ENCODE measurements around the gene PCAT7.
A peak's percentile ranks its signal among the peaks of the same experiment; 100 is the strongest.
"Not testable (repeated sequence)": the region's sequence is repeated elsewhere in the genome, so short reads cannot be mapped to it uniquely, and the experiment has no call there.

Gene PCAT7

DNA sequence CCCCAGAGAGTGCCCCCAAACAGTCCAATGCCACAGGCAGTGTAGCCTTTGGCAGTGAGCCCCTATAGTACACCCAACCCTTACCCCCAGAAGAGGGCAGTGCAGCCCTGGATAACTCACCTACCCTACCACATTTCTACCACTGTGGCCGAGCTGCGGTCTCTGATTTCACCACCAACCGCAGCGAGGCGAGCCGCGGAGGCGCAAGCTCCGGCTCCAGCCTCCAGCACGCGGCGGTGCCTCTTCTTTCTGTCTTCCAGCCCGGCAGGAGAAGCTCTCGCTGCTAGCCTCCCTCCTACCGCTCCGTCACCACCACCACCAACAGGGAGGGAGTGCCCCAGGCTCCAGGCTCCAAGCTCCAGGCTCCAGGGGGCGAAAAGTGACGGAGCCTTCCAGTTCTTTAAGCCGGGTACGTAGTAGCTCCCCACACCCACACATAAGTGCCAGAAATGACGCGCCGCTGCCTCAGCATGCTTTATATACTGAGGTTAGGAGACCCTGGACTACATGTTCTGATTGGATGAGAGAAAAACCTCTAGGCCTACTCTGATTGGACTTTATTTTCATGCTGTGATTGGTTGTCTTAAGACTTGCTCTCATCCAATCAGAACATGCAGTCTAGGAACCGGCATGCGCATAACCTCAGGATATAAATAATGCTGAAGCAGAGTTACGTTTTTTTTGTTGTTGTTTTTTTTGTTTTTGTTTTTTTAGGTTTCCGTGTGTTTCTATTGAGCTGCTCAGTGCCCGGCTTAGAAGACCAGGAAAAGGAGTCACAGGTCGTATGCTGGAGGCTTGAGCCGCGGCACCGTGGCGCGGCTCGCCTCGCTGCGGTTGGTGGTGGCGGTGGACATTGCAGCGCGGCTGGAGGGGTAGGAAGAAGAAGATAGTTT is at the start of gene PCAT7:
PCAT7 (plus strand) TSS at position 645 of the 893 bp plus-strand sequence.
- peak; percentile 83 for DNase-seq (ENCODE audit: low spot score)

DNA sequence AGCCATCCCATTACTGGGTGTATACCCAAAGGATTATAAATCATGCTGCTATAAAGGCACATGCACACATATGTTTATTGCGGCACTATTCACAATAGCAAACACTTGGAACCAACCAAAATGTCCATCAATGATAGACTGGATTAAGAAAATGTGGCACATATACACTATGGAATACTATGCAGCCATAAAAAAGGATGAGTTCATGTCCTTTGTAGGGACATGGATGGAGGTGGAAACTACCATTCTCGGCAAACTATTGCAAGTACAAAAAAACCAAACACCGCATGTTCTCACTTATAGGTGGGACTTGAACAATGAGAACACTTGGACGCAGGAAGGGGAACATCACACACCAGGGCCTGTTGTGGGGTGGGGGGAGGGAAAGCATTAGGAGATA is 48.5 kb upstream of the PCAT7 start:
- not testable (repeated sequence) for DNase-seq (ENCODE audit: low spot score)

DNA sequence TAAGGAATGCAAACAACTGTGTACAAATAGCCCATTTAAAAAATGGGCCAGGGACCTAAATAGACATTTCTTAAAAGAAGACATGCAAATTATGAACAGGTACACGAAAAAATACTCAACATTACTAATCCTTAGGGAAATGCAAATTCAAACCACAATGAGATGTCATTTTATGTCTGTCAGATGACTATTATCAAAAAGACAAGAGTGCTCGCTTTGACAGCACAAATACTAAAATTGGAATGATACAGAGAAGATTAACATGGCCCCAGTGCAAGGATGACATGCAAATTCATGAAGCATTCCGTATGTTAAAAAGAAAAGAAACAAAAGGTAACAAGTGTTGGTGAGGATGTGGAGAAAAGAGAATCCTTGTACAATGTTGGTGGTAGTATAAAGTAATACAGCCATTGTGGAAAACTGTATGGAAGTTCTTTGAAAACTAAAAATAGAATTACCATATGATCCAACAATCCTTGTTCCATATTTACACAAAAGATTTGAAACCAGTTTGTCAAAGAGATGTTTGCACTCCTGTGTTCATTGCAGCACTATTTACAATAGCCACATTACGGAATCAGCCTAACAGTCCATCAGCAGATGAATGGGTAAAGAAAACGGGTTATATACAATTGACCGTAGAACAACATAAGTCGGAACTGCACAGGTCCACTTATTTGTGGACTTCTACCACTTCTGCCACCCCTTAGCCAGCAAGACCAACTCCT is 47.2 kb upstream of the PCAT7 start:
- DNase-seq (ENCODE audit: low spot score): no peak

DNA sequence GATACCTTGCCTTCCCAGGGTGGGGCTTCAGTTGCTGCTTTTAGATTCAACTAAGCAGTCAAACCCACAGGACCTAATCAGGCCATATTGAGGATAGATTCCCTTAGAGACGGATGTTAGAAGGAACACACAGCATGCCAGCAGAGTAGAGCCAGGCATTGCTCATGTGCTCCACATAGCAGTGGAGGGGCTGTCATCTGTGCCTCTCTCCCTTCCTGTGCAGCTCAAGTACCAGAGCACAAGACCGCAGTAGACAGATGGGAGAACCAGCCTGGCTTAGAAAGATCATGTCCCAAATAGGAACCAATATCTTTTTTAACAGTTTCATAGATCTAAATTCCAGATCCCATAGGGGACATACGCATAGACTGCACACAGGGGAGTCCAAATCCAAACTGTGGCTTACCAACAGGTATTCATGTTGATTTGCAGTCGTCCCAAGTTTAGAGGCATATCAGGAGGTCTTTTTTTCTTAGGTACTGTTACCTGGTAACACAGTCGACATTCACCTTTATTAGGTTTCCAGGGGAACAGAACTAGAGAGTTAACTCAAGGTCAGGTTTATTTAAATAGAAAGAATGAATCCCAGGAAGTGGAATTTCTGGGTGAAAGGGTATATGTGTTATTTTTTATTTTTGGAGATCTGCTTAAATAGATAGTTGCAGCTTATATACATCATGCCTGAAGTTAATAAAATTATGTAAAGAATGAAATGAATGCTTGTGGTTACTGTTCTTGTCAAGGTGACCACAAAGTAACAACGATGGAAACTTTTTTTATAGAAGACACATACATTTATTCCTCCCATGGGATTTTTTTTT is 43.5 kb upstream of the PCAT7 start:
- no peak for DNase-seq (ENCODE audit: low spot score)

- no peak for DNase-seq (ENCODE audit: low spot score)
These were observed 43.0 kb upstream of the PCAT7 start for GRCh38 chr9:94511955-94512265.

GRCh38 chr9:94514722-94515121 is 40.2 kb upstream of the PCAT7 start:
- DNase-seq (ENCODE audit: low spot score): no peak

- no peak for DNase-seq (ENCODE audit: low spot score)
These were observed 37.6 kb upstream of the PCAT7 start for GRCh38 chr9:94517254-94517653.

GRCh38 chr9:94525396-94526035 is 29.4 kb upstream of the PCAT7 start:
- no peak for DNase-seq (ENCODE audit: low spot score)

DNA sequence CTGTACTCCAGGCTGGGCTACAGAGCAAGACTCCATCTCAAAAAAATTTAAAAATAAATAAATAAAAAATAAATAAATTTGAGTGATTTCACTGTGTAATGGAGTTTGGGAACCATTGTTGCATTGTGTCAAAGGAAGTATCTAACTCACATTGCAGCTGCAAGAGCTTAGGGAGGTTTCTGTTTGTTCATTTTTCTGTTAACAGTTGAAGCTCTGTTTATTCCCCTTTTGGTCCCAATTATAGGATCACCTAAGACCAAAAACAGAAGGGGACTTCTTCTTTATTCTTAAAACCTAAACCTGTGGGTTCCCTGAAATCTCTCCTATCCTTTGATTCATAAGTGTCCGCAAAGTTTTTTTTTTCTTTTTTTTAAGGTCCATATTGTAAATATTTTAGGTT is 28.6 kb upstream of the PCAT7 start:
- no peak for DNase-seq (ENCODE audit: low spot score)

DNA sequence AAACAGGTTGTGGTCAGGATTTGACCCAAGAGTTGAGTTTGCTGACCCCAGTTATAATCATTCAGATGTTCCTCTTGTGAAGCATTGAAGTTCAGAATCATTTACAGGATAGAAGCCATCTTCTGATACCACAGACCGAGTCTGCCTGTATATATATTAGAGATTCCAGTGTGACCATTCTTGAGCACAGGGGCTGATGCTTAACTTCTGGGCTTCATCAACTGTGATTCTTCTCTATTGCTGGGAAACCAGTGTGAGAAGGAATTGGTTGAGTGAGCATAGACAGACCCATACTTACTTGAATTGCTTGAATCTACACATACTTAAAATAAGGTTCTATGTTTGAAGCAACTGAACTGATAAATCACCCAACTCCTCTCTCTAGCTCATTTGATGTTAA is 27.9 kb upstream of the PCAT7 start:
- no peak for DNase-seq (ENCODE audit: low spot score)

DNA sequence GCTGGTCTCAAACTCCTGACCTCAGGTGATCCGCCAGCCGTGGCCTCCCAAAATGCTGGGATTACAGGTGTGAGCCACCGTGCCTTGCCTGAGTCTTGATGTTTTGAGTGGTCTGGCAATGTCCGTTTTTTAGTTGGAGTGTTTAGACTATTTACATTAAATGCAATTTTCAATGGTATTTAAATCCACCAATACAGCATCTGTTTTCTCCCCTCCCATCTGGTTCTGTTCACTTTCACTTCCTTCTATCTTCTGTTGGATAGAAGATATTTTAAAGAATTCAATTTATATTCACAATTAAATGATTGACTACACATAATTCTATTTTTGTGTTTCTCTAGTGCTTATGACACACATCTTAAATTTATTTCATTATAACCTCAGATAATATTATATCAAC is 26.0 kb upstream of the PCAT7 start:
- DNase-seq (ENCODE audit: low spot score): no peak

DNA sequence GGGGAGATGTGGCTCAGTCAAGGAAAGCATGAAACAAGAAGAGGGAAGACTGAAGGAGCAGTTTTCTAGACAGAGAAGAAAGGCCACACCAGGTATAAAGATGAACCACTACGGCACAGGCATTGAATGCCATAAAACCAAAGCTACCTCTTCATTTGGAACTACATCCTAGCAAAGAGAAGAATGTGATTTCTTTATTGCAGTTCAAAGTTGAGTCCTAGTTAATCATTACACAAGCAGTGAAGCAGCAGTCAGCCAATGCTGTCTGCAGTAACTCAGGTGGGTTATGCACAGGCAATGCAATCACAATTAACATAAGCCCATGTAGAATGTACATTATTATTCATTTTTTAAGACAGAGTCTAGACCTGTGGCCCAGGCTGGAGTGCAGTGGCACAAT is 21.7 kb upstream of the PCAT7 start:
- no peak for DNase-seq (ENCODE audit: low spot score)

GRCh38 chr9:94533601-94534000 is 21.3 kb upstream of the PCAT7 start:
- no peak for DNase-seq (ENCODE audit: low spot score)

- no peak for DNase-seq (ENCODE audit: low spot score)
These were observed 20.0 kb upstream of the PCAT7 start for GRCh38 chr9:94534901-94535300.

GRCh38 chr9:94538908-94539307 is 16.0 kb upstream of the PCAT7 start:
- no peak for DNase-seq (ENCODE audit: low spot score)

GRCh38 chr9:94544335-94544734 is 10.5 kb upstream of the PCAT7 start:
- not testable (repeated sequence) for DNase-seq (ENCODE audit: low spot score)

DNA sequence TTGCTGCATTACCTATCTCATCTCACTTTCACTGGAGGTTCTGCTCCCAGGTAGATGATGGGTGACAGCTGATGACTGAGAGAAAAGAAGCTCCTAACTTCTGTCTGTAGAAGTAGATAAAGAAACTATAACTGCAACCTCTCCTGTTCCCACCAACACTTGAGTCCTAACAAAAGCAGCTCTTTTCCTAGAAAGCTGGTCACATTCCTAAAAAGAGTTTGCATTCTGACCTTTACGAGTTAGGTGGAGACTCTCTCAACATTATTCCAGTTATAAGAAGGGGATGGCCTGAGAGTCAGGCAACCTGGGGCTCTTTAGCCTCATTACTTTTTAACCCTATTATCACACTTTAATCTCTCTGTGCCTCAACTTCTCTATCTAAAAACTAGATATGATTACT is 8.9 kb upstream of the PCAT7 start:
- no peak for DNase-seq (ENCODE audit: low spot score)

- DNase-seq (ENCODE audit: low spot score): no peak
These were observed 1.6 kb upstream of the PCAT7 start for GRCh38 chr9:94553029-94553938.

DNA sequence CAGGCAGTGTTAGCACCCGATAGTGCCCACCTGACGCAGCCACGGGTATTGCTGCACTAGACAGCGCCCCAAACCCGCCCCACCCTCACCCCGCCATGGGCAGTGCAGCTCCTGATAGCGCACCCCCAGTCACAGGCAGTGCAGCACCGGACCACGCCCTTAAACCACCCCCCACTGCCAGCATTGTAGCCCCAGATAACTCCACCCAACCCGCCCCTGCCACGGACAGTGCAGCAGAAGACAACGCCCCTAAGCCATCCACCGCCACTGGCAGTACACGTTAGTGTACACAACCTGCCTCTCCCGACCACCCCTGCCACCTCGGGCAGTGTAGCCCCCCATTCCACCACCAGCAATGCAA is 825 bp upstream of the PCAT7 start:
- no peak for DNase-seq (ENCODE audit: low spot score)

DNA sequence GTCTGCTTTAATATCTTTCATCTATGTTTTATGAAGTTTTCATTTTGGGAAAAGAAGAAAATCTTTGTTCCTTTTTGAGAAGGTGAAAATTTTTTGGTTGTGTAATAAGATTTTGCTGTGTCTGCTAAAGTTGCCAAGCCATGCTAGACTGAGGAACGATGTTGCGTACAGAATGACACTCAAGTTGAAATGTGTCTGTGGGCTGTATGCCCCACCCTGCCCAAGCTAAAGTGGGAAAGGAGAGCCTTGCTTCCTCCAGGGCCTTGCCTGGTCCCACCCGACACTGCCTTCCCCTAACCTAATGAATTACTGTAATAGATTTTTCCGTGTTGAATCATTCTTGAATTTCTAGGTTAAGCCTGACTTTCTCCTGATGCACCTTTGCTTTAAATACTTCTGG is 2.5 kb downstream of the PCAT7 start:
- no peak for DNase-seq (ENCODE audit: low spot score)

DNA sequence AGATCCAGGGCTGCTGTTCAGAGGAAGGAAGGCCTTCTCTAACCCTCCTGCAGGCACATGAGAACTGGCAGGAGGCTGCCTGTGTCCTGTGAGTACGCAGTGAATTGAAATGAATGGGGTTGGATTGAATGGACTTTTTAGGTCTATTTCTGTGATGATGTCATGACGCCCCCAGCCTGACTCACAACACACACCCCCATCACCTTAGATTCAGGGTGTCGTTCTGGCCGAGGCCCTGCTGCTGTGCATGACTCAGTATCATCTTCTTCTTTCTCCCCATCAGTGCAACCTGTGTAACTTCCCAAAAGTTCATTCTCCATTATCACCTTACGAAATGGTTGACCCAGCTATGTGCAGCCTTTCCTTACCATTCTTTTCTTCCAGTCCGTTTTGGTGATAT is 5.4 kb downstream of the PCAT7 start:
- no peak for DNase-seq (ENCODE audit: low spot score)
